AML-193 (cell line): ENCODE data around the gene CLCF1.
A peak's percentile ranks its signal among the peaks of the same experiment; 100 is the strongest.

Experiments
- DNase-seq, 2 experiments: peaks; one replicate each; lab custom pipeline; 2025; lab: John Stamatoyannopoulos, UW

The CLCF1 gene

DNA sequence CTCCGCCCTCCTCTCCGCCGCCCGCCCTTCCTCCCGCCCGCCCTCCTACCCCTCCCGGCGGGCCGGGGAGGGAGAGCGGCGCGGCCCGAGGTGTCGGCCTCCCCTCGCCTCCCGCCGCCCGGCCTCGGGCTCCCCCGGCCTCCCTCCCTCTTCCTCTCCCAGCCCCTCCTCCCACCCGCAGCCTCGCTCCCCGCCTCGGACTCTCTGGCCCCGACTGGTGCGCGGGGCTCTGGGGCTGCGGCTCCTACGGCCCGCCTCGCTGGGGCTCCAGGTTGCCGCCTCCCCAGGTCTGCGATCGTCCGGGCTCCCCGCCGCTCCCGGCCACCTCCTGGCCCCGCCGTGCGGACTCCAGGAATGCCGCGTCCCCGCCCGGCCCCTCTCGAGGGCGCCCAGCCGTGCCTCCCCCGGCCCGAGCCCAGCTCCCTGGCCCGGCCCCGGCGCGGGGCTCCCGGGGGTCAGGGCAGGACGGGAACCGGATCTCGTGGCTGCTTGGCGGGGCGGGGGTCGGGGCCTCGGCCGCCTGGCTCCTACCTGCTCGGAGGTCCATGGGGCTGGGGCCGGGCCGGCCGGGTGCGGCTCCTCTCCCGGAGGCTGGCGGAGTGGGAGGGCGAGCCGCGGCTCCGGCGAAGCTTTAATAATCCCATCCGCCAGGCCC lies at the start of gene CLCF1:
Gene CLCF1, minus strand, starts transcription at position 606 of the 655 bp plus-strand sequence. Its CDS starts 59 bp downstream, at position 547.
- DNase-seq, result peak; percentile 24 to 31

GRCh38 chr11:67422891-67423290 lies 49.5 kb upstream of the CLCF1 start:
- no peak for DNase-seq

DNA sequence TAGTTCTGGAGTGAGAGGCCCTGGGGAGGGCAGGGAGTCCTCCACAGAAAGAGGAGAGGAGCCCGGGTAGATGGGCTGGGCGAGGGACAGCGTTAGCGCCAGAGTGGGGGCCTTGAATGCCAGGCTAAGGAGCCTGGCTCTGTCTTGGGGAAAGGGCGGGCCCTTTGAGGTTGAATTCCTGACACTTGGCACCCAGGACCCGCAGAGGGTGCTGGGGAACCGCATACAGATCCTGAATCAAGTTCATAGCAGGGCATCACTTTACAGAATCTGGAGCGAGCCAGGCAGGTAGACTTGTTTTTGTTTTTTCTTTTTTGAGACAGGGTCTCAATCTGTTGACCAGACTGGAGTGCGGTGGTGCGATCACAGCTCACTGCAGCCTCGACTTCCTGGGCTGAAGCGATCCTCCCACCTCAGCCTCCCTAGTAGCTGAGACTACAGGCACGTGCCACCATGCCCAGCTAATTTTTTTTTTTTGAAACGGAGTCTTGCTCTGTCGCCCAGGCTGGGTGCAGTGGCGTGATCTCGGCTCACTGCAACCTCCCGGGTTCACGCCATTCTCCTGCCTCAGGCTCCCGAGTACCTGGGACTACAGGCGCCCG lies 48.1 kb upstream of the CLCF1 start:
- DNase-seq, result no peak

- DNase-seq, result peak; percentile 72 to 83
Measured at GRCh38 chr11:67420646-67421429, 47.4 kb upstream of the CLCF1 start.

GRCh38 chr11:67420147-67420645 lies 46.8 kb upstream of the CLCF1 start:
- no peak for DNase-seq

DNA sequence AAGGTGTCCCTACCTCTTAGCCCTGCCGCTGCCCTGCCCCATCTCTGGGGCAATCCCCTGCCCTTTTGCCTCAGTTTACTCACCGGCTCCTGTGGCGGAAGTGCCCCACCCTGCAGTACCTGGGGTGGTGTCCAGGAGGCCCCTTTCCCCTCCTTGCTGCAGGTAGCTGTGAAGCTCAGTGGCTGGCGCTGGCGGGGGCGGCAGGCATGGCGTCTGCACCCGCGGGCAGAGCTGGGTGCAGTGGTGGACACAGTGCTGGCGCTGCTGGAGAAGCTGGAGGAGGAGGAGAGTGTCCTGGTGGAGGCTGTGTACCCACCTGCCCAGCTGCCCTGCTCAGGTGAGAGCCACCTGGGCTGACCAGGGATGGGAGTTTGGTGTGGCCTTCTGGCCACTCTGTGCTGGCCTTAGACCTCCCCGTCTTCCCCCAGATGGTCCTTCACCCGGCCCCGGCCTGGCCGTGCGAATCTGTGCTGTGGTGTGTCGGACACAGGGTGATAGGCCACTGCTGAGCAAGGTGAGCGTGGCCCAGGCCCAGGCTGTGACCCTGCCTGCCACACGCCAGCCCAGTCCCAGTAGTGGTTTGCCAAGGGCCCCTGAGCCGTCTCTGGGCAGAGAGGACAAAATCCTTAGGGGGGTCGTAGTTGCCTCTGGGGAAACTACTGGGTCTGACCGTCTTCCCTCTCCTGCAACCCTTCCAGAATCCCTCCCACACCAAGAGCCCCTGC lies 46.1 kb upstream of the CLCF1 start:
- DNase-seq, result no peak

DNA sequence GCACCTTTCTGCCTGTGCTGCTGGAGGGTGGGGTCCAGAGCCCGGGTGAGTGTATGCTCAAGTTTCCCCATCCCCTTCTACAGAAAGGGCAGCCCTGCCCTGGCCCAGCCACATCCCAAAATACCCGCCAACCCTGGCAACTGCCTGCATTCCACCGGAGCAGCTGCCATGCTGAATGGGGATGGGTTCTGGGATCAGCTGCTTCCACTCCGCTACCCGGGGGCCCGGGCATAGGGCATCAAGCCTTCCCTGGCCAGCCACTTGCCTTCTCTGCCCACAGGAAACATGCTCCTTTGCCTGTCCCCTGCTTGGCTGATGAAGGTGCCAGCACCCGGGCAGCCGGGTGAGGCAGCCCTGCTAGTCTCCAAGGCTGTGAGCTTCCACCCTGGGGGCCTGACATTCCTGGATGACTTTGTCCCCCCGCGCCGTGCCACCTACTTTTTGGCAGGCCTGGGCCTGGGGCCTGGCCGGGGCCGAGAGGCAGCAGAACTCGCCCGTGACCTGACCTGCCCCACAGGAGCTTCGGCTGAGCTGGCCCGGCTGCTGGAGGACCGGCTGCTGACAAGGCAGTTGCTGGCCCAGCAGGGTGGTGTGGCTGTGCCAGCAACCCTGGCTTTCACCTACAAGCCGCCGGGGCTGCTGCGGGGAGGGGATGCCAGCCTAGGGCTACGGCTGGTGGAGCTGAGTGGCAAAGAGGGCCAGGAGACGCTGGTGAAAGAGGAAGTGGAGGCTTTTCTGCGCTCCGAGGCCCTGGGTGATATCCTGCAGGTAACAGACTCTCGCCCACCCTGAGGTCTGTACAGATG lies 45.3 kb upstream of the CLCF1 start:
- DNase-seq, result peak; percentile 13 to 53

DNA sequence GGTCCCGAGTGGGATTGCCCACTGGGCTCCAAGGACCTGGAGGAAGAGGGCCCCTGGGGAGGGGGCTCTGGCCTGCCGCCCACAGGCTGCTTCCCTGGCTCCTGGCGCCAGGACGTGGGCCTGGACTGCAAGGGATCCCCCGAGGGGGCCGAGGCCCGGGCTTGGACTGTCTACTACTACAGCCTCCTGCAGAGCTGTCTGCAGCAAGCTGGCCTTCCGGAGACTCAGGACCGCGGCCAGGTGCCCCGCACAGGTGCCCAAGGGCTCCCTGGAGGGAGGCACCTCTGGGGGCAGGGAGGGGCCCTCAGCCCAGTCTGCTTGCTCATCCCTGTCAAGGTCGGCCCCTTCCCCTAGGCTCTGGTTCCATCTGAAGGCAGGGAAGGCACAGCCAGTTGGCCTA lies 44.0 kb upstream of the CLCF1 start:
- DNase-seq, result no peak

GRCh38 chr11:67416416-67417335 lies 43.3 kb upstream of the CLCF1 start:
- no peak for DNase-seq

GRCh38 chr11:67415501-67416304 lies 42.3 kb upstream of the CLCF1 start, which contains the start of gene CARNS1:
TSS of gene CARNS1 (plus strand) at chr11:67415678. CDS start at chr11:67416200, 522 bp downstream.
- DNase-seq, result no peak

- no peak for DNase-seq
Measured at GRCh38 chr11:67413266-67413849, 40.0 kb upstream of the CLCF1 start.

DNA sequence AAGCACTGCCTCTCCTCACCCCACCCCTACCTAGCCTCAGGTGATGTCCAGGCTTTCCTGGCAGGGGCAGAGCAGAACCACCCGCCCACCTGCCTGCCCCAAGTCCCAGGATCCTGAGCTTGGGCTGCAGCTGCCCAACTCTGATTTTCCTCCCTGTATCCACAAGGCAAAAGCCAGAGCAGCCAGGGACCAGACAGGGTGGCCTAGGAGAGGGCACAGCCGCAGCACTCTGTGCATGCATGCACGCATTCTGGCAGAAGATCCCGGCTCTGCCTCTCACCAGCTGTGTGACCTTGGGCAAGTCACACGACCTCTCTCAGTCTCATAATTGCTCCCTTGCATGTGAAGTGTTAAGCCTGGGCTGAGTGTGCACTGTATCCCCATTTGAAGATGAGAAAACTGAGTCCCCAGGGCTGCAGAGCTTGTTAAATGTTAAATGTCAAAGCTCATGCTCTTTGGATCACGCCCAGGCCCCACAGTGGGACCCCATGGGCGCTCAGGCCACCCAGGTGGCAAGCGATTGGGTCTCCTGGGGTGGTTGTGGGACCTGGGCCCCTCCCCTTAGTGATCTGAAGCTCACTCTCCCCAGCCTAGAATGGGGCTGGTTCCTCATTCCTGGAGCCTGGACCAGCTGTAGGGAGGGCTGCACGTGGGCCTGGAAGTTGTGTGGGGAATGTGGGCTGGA lies 39.2 kb upstream of the CLCF1 start:
- DNase-seq, result no peak

GRCh38 chr11:67411785-67412152 lies 38.4 kb upstream of the CLCF1 start:
- DNase-seq, result no peak

DNA sequence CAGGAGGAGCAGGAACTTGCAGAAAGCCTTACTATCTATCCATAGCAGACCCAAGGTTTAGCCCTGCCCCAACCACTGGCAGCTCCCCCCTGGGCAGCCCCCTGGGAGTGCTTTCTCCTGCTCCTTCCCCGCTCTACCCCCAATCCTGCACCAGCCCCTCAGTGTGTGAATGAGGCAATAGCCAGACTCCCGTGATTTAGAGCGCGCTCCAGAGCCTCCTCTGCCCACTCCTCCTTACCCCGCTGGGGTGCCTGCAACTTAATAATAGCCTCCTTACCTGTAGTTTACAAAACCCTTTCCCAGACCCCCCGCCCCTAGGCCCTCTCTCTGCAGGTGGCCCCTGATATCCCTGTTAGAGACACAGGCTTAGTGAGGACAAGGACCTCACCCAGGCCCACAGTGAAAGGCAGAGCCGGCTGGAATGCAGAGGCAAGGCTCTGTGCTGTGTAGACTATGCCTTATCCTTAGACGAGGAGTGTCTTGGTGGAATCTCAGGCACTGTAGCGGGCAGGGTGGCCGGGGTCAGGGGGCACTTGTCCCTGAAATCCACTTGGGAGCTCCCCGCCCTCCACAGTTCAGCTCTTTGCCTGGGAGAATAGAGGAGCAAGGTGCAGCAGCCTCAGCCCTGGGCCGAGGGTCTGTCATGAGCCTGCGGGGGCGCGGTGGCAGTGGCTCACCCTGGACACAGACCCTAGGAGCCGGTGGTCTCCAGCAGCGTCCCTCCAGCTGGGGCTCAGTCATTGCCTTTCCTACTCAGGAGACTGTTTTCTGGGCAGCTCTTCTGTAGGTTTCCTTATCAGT lies 37.8 kb upstream of the CLCF1 start:
- DNase-seq, result no peak

GRCh38 chr11:67410369-67410831 lies 37.0 kb upstream of the CLCF1 start:
- no peak for DNase-seq

DNA sequence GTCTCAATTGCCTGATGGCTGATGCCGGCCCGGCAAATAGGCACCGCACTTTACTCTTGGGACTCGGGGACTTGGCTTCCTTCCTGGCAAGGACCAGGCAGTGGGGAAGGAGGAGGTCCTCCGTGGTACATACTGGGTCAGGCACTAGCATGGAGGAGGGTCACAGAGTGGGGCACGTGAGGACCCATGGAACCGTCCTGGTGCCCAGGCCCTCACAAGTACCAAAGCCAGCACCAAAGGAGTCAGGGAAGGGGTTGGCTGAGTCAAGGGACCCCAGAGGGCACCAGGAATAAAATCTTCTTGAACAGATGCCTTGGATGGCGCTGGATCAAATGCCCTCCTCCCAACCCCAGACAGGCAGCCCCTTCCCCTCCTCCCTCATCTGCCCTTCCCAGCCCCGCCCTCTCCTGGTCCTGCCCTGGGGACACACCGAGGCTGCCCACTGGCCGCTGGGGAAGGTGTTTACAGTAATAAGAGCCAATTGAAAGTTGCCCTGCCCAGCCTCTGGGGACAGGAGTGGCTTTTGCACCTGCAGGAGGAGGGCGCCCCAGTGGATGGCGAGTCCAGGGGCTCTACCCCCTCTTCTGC lies 36.5 kb upstream of the CLCF1 start:
- no peak for DNase-seq

GRCh38 chr11:67409261-67409666 lies 35.9 kb upstream of the CLCF1 start:
- peak; percentile 10 to 52 for DNase-seq
